NOMO-1 treated with DMSO at 0.1 percent for 48 hours (cell line): Measurements from ENCODE around the gene GLG1.

ENCODE experiments used
- DNase-seq: peaks from one replicate; lab custom pipeline; 2025; ENCODE audit not compliant: unreplicated experiment; lab: John Stamatoyannopoulos, UW

The GLG1 gene

GRCh38 chr16:74608944-74609343 is 2.0 kb upstream of the GLG1 start:
- DNase-seq = no peak

GRCh38 chr16:74608381-74608780 is 1.5 kb upstream of the GLG1 start:
- DNase-seq = no peak

- no peak for DNase-seq
Measured at GRCh38 chr16:74607962-74608356, 1.0 kb upstream of the GLG1 start.

- DNase-seq = no peak
Measured at GRCh38 chr16:74607310-74607961, 522 bp upstream of the GLG1 start.

- peak; percentile 13 for DNase-seq
Measured at GRCh38 chr16:74605746-74606520, 981 bp downstream of the GLG1 start.

GRCh38 chr16:74605332-74605731 is 1.6 kb downstream of the GLG1 start:
- no peak for DNase-seq

GRCh38 chr16:74603848-74604247 is 3.1 kb downstream of the GLG1 start:
- no peak for DNase-seq

GRCh38 chr16:74601126-74601871 is 5.6 kb downstream of the GLG1 start:
- DNase-seq = peak; percentile 30

GRCh38 chr16:74596586-74596985 is 10.3 kb downstream of the GLG1 start:
- DNase-seq = no peak

- no peak for DNase-seq
Measured at GRCh38 chr16:74592847-74593246, 14.1 kb downstream of the GLG1 start.

- DNase-seq = no peak
Measured at GRCh38 chr16:74591876-74592650, 14.9 kb downstream of the GLG1 start.

- DNase-seq = no peak
Measured at GRCh38 chr16:74586948-74587347, 20.0 kb downstream of the GLG1 start.

GRCh38 chr16:74585846-74586443 is 21.0 kb downstream of the GLG1 start:
- no peak for DNase-seq

- no peak for DNase-seq
Measured at GRCh38 chr16:74583926-74584666, 22.8 kb downstream of the GLG1 start.

GRCh38 chr16:74582970-74583369 is 23.9 kb downstream of the GLG1 start:
- no peak for DNase-seq

- no peak for DNase-seq
Measured at GRCh38 chr16:74580833-74581232, 26.1 kb downstream of the GLG1 start.

GRCh38 chr16:74578838-74579237 is 28.1 kb downstream of the GLG1 start:
- no peak for DNase-seq

- no peak for DNase-seq
Measured at GRCh38 chr16:74578433-74578832, 28.5 kb downstream of the GLG1 start.

GRCh38 chr16:74577882-74578366 is 29.0 kb downstream of the GLG1 start:
- peak; percentile 49 for DNase-seq
